Fibroblast of the aortic adventitia (primary cell): ENCODE results near the gene CFAP97D1. TPM values are rescaled to one million over a fixed set of nuclear protein-coding genes. Genes with fewer than 3 reads are reported as not detected.

Experiments
- DNase-seq: peaks from one replicate; pipeline ENCODE4 v3.0.0-alpha.2; 2010; ENCODE audit warnings: low read depth
- H3K4me3 ChIP-seq: 2 replicates; pipeline ENCODE4 v1.5.1; 2011; ENCODE audit warnings: low read depth, mild to moderate bottlenecking, control low read depth, low read length, moderate library complexity
- CTCF ChIP-seq: IDR thresholded peaks from 2 replicates; pipeline ENCODE4 v1.5.1; 2011; ENCODE audit warnings: mild to moderate bottlenecking, low read length, control low read depth, inconsistent platforms; ENCODE audit not compliant: insufficient read depth
- total RNA-seq: library from RNA; depleted of rRNA; stranded (reverse); fragments of >200 nt; gene quantifications from 2 replicates; pipeline ENCODE4 v1.2.3, GENCODE V29; 2012; ENCODE audit warnings: low replicate concordance

The CFAP97D1 gene
- total RNA-seq, 1 donor, result not detected

- no peak overlapping the region for H3K4me3 ChIP-seq
- no peak for TF ChIP-seq CTCF
- no peak for DNase-seq
Observed at GRCh38 chr17:43830510-43831140, 50.4 kb downstream of the CFAP97D1 start.

GRCh38 chr17:43831633-43832032 lies 51.4 kb downstream of the CFAP97D1 start:
- no peak for DNase-seq
- TF ChIP-seq CTCF, result no peak
- H3K4me3 ChIP-seq, result no peak overlapping the region

GRCh38 chr17:43832168-43832975 lies 52.1 kb downstream of the CFAP97D1 start:
- no peak for TF ChIP-seq CTCF
- H3K4me3 ChIP-seq, result peak overlapping the region; percentile 73
- peak; percentile 54 for DNase-seq

- no peak for TF ChIP-seq CTCF
- H3K4me3 ChIP-seq, result peak within 1 kb of the TSS; percentile 73
- DNase-seq, result peak; percentile 52
Observed at GRCh38 chr17:43832976-43833829, 53.0 kb downstream of the CFAP97D1 start, which contains the start of gene MPP3. MPP3 (minus strand) TSS chr17:43833146; CDS start chr17:43831906, 1,240 bp downstream.

- TF ChIP-seq CTCF, result no peak
- peak; percentile 70 for DNase-seq
- H3K4me3 ChIP-seq, result no peak overlapping the region
Observed at GRCh38 chr17:43834106-43834505, 53.9 kb downstream of the CFAP97D1 start.

Other genes with a start within 250 kb of the CFAP97D1 start
- 0.41 and 6.1 TPM in 2 replicates for gene ETV4, start 234.1 kb upstream of the CFAP97D1 start, total RNA-seq
- not detected in 2 replicates for gene MEOX1, start 118.5 kb upstream of the CFAP97D1 start, total RNA-seq
- 0.09 TPM in 1 of 2 replicates, not detected in the other for gene SOST, start 21.6 kb upstream of the CFAP97D1 start, total RNA-seq
- 29.9 and 37.5 TPM in 2 replicates for gene DUSP3, start 1.5 kb upstream of the CFAP97D1 start, total RNA-seq
- 5.7 and 9.6 TPM in 2 replicates for gene MPP3, start 52.7 kb downstream of the CFAP97D1 start, total RNA-seq
- not detected in 2 replicates for gene CD300LG, start 66.7 kb downstream of the CFAP97D1 start, total RNA-seq
- gene MPP2, start 127.1 kb downstream of the CFAP97D1 start, total RNA-seq, result 3.2 and 3.3 TPM in 2 replicates
- gene PPY, start 162.0 kb downstream of the CFAP97D1 start, total RNA-seq, result not detected in 2 replicates
- gene PYY, start 173.5 kb downstream of the CFAP97D1 start, total RNA-seq, result not detected in 2 replicates
- gene NAGS, start 224.2 kb downstream of the CFAP97D1 start, total RNA-seq, result 0.16 and 2.5 TPM in 2 replicates
- gene TMEM101, start 234.5 kb downstream of the CFAP97D1 start, total RNA-seq, result 28.5 and 41.9 TPM in 2 replicates